Activated gamma-delta T cell treated with anti-CD3 and anti-CD28 coated beads, Interleukin-2, amount 50 U/mL, for 16 hours (primary cell): ENCODE measurements around the gene MYZAP.

ENCODE experiments used
- DNase-seq: peaks from one replicate; pipeline ENCODE4 v3.0.0-alpha.2; 2020; ENCODE audit warnings: low read depth

MYZAP gene, protein sequence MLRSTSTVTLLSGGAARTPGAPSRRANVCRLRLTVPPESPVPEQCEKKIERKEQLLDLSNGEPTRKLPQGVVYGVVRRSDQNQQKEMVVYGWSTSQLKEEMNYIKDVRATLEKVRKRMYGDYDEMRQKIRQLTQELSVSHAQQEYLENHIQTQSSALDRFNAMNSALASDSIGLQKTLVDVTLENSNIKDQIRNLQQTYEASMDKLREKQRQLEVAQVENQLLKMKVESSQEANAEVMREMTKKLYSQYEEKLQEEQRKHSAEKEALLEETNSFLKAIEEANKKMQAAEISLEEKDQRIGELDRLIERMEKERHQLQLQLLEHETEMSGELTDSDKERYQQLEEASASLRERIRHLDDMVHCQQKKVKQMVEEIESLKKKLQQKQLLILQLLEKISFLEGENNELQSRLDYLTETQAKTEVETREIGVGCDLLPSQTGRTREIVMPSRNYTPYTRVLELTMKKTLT

DNA sequence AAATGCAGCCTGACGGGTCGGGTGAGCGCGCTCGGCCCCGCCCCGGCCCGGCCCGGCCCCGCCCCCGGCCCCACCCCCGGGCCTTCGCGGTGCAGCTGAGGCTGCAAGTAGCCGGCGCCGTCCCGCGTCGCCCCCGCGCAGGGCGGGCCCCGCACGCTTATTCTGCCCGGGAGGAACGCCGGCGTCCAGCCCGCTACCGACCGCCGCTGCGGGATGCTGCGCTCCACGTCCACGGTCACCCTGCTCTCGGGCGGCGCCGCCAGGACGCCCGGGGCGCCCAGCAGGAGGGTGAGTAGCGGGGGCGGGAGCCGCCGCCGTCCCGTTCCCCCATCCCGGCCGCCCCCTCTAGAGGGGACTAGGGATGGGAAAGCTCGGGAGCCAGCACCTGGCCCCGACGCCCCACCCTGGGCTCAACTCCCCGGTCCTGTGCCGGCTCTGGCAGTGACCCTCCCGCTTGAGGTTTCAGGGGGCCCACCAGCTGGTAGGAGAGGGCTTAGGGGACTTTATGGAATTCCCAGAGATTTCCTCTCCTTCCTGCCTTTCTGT lies at the start of gene MYZAP:
Gene MYZAP, plus strand, starts transcription at position 83 of the 546 bp plus-strand sequence. Its CDS starts 131 bp downstream, at position 214.
- DNase-seq, result no peak

DNA sequence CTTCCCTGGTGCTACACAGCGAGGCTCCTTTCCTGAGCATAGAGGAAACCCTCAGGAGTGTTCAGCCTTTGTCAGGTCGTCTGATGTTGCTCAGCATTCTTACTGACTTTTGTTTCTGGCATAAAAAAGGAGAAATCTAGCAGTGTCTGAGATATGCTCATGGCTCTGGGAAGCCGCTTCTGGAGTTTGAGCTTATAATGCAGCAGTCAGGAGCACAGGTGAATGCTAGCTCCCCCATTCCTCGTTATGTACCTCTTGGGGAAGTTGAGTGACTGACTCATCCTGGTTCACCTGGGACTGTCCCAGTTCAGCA lies 49.2 kb upstream of the MYZAP start:
- no peak for DNase-seq

DNA sequence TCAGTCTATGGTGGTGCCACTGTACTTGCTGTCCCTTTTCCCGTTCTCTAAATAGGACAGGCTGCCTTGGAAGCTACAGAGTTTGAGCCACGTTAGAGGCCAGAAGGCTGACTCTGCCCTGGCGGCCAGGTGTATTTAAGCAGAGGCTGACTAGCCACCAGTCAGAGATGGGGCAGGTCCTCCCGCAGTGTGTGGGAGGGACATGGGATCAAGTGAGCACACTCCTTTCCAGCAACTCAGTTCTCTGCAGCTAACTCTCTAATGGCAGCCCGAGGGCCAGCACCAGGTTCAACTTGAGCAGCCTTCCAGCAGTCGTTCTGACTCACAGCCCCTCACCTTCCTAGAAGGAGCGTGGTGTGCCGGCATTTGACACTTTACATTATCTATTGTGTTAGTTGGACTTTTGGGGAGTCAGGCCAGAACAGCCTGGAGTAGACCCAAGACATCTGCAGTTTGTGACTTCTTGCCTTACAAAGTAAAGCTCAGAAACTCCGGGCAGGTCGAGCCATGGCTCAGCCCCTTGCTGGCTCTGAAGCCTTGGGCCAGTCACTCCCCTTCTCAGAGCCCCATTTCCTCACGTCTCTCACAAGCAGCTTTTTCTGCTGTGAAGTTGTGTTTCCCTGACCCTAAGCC lies 46.7 kb upstream of the MYZAP start:
- no peak for DNase-seq

DNA sequence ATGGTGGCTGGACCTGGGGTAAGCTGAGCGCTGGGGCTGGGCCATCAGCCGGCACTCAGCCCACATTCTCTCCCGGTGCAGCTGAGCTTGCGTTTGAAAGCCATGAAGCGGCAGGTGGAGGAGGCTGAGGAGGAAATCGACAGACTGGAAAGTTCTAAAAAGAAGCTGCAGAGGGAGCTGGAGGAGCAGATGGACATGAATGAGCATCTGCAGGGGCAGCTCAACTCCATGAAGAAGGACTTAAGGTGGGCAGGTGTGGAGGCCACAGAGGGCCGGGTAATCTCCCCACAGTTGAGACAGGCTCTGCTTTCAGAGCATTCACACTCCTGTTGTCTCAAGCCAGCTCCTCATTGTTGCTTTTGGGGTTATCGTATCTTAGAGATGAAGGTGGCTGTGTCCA lies 45.7 kb upstream of the MYZAP start:
- DNase-seq, result no peak

DNA sequence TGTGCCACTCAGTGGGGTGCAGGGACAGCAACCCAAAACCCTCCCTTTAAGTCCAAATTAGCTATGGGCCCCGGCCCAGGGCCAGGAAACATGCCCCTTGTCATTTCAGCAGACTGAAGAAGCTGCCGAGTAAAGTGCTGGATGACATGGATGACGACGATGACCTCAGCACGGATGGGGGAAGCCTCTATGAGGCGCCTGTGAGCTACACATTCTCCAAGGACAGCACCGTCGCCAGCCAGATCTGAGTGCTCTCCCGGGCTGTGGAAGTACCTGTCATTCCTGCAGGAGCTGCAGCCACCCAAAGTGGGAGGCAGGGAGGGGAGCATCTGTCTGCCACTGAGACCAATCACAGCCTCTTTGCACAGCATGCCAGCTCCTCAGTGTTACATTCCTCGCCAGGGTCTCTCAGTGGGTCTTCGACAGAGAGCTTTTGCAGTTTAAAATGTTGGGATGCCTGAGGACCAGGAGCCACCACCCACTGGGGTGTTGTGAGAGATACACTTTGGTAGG lies 44.4 kb upstream of the MYZAP start:
- DNase-seq, result no peak

DNA sequence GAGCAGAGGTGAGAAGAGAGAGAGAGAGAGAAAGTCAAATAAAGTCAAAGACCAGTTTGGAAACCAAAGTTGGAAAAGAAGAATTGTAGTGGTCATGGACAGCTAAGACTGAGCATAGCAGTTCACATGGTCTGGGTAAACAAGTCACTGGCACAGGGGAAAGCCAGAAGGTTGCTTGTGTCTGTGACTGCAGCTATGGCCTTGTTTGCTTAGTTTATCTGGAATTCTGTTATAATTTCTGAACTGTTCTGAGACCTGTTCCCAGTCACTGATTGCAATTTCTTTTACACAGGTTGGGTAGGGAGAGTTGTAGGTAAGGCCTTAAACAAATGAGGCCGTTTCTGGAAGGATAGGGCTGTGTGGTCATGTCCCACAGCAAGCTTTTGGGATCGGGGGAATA lies 43.4 kb upstream of the MYZAP start:
- no peak for DNase-seq

DNA sequence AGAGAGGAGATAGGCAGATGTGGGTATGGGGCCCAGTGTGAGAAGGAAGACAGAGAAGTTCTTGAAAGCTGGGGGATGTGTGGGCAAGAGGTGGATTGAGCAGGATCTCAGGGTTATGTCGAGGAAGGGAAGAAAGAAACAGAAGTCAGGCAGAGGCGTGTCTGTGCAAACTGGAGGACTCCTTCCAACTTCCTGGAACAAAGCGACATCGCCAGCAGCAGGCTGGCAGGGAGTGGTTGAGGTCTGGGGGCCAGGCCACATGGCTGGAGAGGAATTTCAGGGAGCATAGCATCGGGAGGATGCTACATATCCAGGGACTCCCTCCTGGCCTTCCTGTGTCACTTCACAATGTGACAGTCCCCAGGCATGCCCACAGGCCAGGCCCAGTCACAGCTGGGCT lies 42.9 kb upstream of the MYZAP start:
- DNase-seq, result no peak

DNA sequence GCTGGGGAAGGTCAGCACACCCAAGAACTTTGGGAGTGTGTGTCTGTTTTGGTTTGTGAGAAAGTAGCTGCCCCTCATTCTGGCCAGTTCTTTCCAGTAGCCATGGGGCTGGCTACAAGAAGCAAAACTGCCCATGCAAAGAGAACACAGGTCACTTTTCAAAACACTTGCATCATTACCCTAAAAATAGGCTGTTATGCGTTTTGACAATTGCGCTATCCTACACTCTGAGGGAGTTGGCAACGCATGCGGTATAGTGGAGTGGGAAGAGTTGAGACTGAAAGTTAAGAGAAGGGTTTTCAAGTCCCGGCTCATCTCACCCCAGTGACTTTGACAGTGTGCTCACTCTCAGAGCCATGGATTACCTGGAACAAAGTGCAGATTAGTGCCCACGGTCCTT lies 41.8 kb upstream of the MYZAP start:
- DNase-seq, result no peak

DNA sequence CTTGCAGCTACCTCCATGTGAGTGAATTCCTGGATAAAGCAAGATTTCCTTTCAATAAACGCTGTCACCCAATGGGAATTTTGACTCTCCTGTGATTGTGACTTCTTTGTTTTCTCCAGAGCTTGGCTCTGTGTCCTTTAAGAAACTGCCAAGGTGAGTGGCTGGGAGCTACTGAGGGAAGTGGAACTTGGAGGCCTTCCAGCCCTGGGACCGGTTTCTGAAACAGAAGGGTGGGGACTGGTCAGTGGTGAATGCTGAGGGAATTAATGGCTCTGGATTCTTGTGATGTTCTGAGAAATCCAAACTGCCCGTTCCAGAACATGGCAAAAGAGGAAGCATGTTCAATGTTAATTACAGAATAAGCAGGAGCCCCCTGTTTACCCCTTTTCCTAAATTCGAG lies 41.1 kb upstream of the MYZAP start:
- DNase-seq, result no peak

DNA sequence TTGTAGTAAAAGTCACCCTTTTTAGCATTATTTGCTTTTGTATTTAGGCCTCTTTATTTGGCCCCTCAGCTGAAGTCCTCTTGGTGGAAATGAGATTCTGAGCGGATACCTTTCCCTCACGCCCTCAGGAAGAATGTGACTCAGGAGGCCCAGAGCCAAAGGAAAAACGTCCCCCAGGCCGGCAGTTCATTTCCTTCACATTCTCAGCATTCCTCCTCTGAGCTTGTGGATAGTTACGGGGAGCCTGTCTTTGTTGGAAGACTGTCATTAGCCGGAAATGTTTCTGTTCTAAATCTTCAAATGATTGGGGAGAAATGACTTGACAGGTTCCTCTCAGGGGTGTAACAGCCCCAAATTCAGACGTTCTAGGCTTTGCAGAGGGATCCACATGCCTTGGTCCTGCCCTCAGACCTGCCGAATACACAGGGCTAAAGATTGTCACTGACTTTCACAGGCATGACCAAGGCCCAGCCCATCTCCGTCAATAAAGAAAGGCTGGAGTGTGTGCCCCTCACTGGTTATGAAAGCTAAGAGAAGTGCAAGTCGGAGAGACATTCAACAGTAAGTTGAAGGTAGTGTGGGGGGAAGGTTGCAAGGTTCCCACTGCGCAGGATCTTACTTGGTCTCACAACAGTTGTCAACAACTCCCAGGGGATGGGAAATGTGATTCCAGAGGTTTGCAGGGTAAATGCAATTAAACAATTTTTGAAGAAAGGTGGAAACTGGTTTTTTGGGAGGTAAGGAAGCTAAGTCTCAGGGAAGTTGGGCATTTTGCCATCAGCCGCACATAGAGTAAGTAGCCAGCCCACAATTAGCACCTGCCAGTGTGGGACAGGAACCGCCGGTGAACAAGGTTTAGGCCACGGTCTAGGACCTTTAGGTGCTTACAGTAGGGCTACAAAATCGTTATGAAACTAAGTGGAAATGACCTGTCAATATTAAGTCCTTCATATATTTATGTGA lies 39.7 kb upstream of the MYZAP start:
- DNase-seq, result no peak

DNA sequence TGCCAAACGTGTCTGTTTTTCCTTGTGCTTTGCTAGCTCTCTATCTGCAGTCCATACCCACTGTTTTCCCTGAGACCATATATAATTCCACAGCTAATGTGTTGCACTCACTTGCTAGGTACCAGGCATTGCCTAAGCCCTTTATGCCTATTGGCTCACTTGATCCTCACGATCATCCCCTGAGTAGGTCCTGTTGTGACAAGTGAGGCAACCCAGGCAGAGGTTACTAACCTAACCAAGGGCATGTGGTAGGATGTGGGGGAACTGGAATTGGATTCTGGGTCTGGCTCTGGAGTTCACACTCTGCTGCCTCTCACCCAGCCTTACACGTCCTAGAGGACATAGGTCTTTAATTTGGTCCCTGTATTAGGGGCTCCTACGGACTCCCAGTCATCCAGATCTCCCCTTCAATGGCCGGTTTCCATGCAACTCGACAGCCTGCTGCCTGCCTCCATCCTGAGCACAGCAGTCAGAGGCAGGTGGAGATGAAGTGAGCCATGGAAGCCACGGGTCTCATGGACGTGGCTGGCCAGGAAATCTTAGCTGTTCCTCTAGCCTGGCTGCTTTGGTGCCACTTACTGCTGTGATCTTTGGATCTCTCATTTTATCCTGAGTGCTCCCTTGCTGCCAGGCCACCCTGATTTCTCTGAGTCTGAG lies 38.9 kb upstream of the MYZAP start:
- DNase-seq, result no peak

DNA sequence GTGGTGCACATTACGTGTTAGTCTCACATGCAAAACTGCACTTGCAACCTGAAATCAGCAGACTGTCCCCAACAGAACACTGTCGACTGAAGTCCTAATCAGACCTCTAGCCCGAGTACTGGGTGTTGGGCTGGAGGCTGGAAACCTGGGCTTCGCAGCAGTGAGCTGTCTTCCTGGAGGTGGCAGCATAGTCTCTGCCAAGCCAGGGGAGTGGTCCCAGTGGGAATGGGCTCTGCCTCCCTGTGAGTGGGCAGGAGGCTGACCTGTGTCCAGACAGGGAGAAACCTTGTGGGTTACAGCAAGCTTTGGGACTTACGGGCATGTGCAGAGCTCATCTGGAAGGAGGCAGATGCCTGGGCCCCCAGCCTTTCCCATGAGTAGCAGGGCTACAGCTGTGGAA lies 38.2 kb upstream of the MYZAP start:
- no peak for DNase-seq

DNA sequence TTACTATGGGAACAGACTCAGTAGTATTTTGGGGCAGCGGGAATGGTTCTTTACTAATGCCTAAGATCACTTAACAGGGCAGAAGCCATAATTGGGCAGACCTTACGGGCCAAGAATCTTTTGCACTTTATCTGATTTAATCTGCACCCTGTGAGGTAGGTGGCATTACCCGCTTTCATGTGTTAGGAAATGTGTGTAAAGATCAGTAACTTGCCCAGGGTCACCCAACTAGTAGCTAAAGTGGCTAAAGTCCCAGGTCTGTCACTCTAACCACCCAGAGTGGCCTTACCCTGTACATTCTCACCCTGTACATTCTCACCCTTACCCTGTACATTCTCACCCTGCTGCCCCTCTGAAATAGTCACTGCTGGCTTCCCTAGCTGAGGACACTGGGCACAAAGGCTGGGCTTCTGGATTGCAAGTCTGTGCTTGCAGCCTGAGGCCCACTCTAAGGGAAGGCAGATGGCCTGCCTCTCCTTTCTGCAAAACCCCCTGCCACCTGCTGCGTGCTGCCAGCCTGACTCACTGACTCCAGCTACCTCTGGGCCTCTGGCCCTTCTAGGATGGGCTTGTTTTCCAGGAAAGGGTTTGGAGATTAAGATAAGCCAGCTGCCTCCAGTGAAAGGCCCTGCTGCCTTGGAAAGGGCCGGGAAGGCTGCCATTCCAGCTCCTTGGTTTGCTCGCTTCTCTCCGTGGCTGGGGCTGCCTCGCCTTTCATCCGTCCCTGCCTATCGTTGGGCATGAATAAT lies 37.5 kb upstream of the MYZAP start:
- no peak for DNase-seq

DNA sequence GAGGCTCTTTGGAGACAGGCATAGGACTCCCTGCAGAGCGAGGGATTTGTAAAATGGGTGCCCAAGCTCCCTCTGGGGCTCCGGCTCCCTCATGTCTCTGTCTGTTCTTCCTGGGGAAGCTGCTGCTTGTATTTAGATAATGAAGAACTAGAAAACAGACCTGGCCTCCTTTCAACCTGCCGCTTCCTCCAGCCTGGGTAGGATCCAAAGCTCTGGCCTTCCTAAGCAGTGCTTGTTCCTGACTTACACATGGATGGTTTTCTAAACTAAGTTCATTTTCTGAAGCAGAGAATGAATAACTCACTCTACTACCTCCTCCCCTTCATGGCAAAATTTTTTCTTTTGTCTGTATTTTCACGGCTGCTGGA lies 36.9 kb upstream of the MYZAP start:
- no peak for DNase-seq

DNA sequence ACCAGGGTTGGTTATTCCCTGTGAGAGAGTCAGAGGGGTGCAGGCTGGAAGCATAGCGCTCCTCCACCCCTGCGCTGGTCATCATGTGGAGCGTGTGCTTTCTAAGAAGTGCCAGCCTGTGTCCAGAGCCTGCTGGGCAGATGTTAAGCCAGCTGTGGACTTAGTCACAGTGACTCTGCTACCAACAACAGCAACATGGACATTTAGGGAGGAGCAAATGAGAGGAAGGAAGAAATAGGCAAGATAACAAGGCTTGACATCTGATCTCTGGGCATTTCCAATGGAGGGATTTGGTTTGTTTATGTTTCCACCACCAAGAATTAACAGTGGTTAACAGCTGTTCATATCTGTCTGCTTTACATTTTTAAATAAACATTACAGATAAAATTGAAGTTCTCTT lies 36.4 kb upstream of the MYZAP start:
- DNase-seq, result no peak

DNA sequence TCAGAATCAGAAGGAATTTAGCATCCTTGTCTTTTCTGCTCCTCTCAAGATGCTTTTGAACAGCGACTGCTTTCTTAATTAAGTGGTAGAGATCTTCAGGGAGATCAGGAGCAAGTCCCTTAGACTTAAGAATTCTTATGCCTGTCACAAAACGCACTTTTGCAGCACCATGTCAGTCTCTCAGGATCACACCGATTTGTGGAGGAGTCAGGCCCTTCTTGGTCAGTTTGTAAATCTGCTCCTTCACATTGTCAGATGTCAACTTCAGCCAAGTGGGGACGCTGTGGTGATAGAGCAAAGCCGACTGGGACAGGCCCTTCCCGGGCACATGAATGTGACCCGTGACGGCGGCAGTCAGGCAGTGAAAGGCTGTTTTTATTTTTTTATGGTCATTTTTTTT lies 35.7 kb upstream of the MYZAP start:
- no peak for DNase-seq

DNA sequence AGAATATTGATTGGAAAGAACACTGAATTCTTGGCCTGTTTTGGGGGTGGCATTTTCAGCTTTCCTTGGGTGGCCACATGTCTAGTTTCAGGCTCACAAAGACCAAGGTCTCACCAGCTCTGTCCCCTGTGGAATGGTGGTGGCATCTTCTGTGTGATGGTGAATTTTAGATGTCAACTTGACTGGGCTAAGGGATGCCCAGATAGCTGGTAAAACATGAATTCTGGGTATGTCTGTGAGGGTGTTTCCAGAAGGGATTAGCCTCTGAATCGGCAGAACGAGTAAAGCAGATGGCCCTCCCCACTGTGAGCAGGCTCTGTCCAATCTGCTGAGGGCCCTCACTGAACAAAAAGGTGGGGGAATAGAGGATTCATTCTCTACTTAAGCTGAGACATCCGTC lies 34.4 kb upstream of the MYZAP start:
- DNase-seq, result no peak

DNA sequence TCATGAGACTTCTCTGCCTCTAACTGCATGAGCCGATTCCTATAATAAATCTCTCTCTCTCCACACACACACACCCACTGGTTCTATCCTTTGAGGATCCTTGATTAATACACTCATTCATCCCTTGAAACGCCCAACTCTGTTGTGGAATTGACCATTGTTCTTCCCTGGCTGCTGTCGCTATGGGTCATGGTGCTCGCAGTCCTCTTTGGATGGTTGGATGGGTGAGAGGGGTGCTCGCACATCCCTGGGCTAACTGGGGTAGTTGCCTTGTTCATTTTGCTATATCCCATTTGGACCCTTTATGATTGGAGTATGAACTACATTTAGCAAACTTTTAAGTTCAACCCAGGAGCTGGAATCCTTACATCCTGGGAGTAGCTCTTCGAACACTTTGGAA lies 33.9 kb upstream of the MYZAP start:
- no peak for DNase-seq

DNA sequence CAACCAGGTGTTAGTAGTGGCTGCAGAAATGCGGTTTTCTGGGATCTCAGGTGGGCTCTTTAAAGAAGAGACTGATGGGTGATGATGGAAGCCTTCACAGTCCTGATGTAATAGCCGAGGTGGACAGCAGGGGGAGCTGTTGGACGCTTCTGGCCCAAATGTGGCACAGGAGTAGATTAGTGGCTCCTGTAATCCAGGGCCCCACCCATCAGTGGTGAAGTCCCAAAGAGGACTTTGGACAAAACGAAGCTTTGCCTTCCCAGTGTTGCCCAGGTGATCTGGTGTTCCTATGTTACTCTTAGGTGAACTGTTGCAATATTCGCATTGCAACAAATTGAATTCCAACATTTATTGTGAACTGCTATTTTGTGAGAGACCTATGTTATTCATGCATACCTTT lies 31.8 kb upstream of the MYZAP start:
- DNase-seq, result peak; percentile 41

DNA sequence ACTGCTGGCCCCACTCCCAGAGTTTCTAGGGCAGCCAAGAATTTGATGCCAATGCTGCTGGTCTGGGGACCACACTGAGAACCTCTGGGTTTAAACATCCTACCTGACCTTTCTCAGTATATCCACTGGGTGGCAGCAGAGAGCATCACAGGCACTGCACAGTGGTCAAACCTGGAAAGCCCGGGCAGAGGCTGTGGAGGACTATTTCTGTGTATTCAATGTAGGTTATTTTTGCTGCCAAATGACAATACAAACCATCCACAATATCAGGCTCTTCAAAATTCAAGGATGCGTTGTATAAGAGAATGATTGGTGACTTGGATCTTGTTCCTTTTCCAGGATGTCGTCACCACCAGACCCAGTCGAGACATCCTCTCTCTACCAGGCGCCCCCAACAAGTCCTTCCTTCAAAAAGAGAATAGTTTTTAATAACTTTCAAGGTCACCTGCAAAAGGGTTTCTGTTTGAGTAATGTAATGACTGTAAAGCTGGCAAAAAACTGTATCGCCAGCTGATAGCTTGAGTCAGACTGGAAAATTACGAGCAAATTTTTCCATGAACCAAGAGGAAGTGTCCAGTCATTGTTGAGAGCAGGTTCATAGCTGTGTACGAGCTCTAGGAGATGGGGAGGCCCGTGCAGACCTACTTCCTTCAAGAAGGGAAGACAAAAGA lies 30.5 kb upstream of the MYZAP start:
- DNase-seq, result peak; percentile 39
